Measurements from ENCODE around the gene GOLT1A. TPM values are rescaled to one million over a fixed set of nuclear protein-coding genes. Genes with fewer than 3 reads are reported as not detected.

The GOLT1A gene
- total RNA-seq, 1 donor from 2014 or later = 4.2 TPM

- H3K36me3 Mint-ChIP-seq (ENCODE audit: insufficient read depth) = peaks cover 7% of the 10 kb centered on the region
- peak overlapping the region; percentile 57 for H3K27ac Mint-ChIP-seq
- H3K4me3 Mint-ChIP-seq (ENCODE audit: low read depth) = no peak overlapping the region
- no peak for DNase-seq (ENCODE audit: low spot score, unreplicated experiment)
- no peaks in the 10 kb centered on the region for H3K27me3 Mint-ChIP-seq
- H3K9me3 Mint-ChIP-seq (ENCODE audit: low read depth) = no peaks in the 10 kb centered on the region
- TF ChIP-seq, protein P1, sequence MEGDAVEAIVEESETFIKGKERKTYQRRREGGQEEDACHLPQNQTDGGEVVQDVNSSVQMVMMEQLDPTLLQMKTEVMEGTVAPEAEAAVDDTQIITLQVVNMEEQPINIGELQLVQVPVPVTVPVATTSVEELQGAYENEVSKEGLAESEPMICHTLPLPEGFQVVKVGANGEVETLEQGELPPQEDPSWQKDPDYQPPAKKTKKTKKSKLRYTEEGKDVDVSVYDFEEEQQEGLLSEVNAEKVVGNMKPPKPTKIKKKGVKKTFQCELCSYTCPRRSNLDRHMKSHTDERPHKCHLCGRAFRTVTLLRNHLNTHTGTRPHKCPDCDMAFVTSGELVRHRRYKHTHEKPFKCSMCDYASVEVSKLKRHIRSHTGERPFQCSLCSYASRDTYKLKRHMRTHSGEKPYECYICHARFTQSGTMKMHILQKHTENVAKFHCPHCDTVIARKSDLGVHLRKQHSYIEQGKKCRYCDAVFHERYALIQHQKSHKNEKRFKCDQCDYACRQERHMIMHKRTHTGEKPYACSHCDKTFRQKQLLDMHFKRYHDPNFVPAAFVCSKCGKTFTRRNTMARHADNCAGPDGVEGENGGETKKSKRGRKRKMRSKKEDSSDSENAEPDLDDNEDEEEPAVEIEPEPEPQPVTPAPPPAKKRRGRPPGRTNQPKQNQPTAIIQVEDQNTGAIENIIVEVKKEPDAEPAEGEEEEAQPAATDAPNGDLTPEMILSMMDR (IDR thresholded peaks at IDR 0.05; ENCODE audit: unreplicated experiment) = no peak
- peaks cover 1% of the 10 kb centered on the region for H3K4me1 Mint-ChIP-seq (ENCODE audit: low read depth)
These were observed 7.5 kb upstream of the GOLT1A start for GRCh38 chr1:204221271-204221670.

GRCh38 chr1:204219971-204220616, 6.3 kb upstream of the GOLT1A start:
- Mint-ChIP-seq H3K4me1 (ENCODE audit: low read depth) (no peaks in the 10 kb centered on the region), H3K4me3 (ENCODE audit: low read depth) (no peak overlapping the region), H3K36me3 (ENCODE audit: insufficient read depth) (peaks cover 7% of the 10 kb centered on the region), H3K27me3 (no peaks in the 10 kb centered on the region), H3K27ac (no peak overlapping the region), H3K9me3 (ENCODE audit: low read depth) (no peaks in the 10 kb centered on the region)
- no peak for DNase-seq (ENCODE audit: low spot score, unreplicated experiment)
- TF ChIP-seq, protein P1 (IDR thresholded peaks at IDR 0.05; ENCODE audit: unreplicated experiment) = no peak

- TF ChIP-seq, protein P1 (IDR thresholded peaks at IDR 0.05; ENCODE audit: unreplicated experiment) = no peak
- Mint-ChIP-seq H3K9me3 (ENCODE audit: low read depth) (no peaks in the 10 kb centered on the region), H3K36me3 (ENCODE audit: insufficient read depth) (peaks cover 7% of the 10 kb centered on the region), H3K4me3 (ENCODE audit: low read depth) (no peak overlapping the region), H3K27me3 (no peaks in the 10 kb centered on the region), H3K4me1 (ENCODE audit: low read depth) (peaks cover 4% of the 10 kb centered on the region), H3K27ac (no peak overlapping the region)
- DNase-seq (ENCODE audit: low spot score, unreplicated experiment) = no peak
These were observed 4.8 kb upstream of the GOLT1A start for GRCh38 chr1:204218552-204218951.

GRCh38 chr1:204217648-204218000, 3.8 kb upstream of the GOLT1A start:
- peaks cover 4% of the 10 kb centered on the region for H3K4me1 Mint-ChIP-seq (ENCODE audit: low read depth)
- no peak overlapping the region for H3K27ac Mint-ChIP-seq
- H3K9me3 Mint-ChIP-seq (ENCODE audit: low read depth) = no peaks in the 10 kb centered on the region
- no peaks in the 10 kb centered on the region for H3K27me3 Mint-ChIP-seq
- no peak overlapping the region for H3K4me3 Mint-ChIP-seq (ENCODE audit: low read depth)
- peaks cover 3% of the 10 kb centered on the region for H3K36me3 Mint-ChIP-seq (ENCODE audit: insufficient read depth)
- no peak for DNase-seq (ENCODE audit: low spot score, unreplicated experiment)
- TF ChIP-seq, protein P1 (IDR thresholded peaks at IDR 0.05; ENCODE audit: unreplicated experiment) = no peak

DNA sequence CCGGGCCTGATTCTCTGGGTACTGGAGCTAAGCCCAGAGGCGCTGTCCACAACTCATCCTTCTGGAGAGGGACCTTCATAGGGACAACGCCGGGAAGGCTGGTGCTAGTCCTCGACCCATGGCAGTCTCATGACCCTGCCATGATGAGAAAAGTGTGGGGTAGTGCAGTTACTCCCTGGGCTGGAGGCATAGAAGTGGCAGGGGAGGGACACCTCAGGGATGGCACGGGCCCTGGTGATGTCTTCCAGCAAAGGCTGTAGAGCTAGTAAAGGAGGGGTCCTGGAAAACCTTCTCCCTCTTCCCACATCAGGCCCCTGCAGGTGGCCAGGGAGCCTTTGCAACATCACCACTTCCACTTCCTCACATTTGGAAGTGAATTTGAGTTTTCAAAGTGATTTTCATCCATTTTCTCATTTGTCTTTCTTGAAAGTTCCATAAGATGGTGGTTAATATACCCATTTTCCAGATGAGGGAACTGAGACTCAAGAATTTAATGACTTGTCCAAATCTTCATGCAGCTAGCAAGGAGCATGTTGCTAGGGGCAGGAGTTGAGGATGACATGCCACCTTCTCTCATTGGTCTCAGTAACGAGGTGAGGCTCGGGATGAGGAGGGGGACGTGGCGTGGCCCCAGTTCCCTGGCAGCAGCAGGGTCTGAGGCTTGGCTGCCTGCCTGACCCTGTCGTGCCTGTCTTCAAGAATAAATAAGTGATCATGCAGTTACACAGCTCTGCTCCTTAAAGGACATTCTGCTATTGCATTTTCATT, 3.3 kb upstream of the GOLT1A start:
- Mint-ChIP-seq H3K4me3 (ENCODE audit: low read depth) (no peak overlapping the region), H3K27ac (no peak overlapping the region), H3K9me3 (ENCODE audit: low read depth) (no peaks in the 10 kb centered on the region), H3K4me1 (ENCODE audit: low read depth) (peaks cover 4% of the 10 kb centered on the region), H3K36me3 (ENCODE audit: insufficient read depth) (peaks cover 3% of the 10 kb centered on the region), H3K27me3 (no peaks in the 10 kb centered on the region)
- TF ChIP-seq, protein P1 (IDR thresholded peaks at IDR 0.05; ENCODE audit: unreplicated experiment) = no peak
- DNase-seq (ENCODE audit: low spot score, unreplicated experiment) = no peak

All from progenitor cell of endocrine pancreas (in vitro differentiated cells).